D341Med (cell line): ENCODE data around the gene CLSTN3.

Experiments used
- DNase-seq: peaks from one replicate; pipeline ENCODE4 v3.0.0; 2012; ENCODE audit warnings: low spot score

The CLSTN3 gene

GRCh38 chr12:7189398-7190267 is 59.5 kb downstream of the CLSTN3 start, which contains the start of gene PEX5:
PEX5 (plus strand) TSS chr12:7189686; CDS start chr12:7190378, 692 bp downstream.
- DNase-seq, result peak; percentile 97

- peak; percentile 41 for DNase-seq
These were observed 60.3 kb downstream of the CLSTN3 start for GRCh38 chr12:7190268-7191055.

GRCh38 chr12:7193674-7194073 is 63.5 kb downstream of the CLSTN3 start:
- no peak for DNase-seq

- no peak for DNase-seq
These were observed 67.7 kb downstream of the CLSTN3 start for GRCh38 chr12:7197841-7198240.

- DNase-seq, result no peak
These were observed 72.9 kb downstream of the CLSTN3 start for GRCh38 chr12:7203109-7203508.

GRCh38 chr12:7205091-7205490 is 74.9 kb downstream of the CLSTN3 start:
- no peak for DNase-seq

GRCh38 chr12:7206691-7207090 is 76.5 kb downstream of the CLSTN3 start:
- no peak for DNase-seq

GRCh38 chr12:7207866-7208625 is 77.9 kb downstream of the CLSTN3 start:
- DNase-seq, result no peak
